CD4-positive, alpha-beta T cell treated with Interferon gamma for 1 hour (primary cell): ENCODE results near the gene CENPF.
"Not testable (repeated sequence)": the region's sequence is repeated elsewhere in the genome, so short reads cannot be mapped to it uniquely, and the experiment has no call there.

Experiments used
- DNase-seq: peaks from one replicate; pipeline ENCODE4 v3.0.0-alpha.2; 2020

The CENPF gene

GRCh38 chr1:214602764-214603657, at the start of gene CENPF:
Gene CENPF (plus strand): TSS chr1:214603195. CDS start chr1:214613755, 10,560 bp downstream.
- DNase-seq: peak; percentile 95

- no peak for DNase-seq
Observed at GRCh38 chr1:214557952-214558735, 44.9 kb upstream of the CENPF start.

- no peak for DNase-seq
Observed at GRCh38 chr1:214563881-214564280, 39.1 kb upstream of the CENPF start.

- DNase-seq: no peak
Observed at GRCh38 chr1:214565310-214565709, 37.7 kb upstream of the CENPF start.

GRCh38 chr1:214566158-214567104, 36.6 kb upstream of the CENPF start:
- no peak for DNase-seq

GRCh38 chr1:214567481-214567980, 35.5 kb upstream of the CENPF start:
- no peak for DNase-seq

- no peak for DNase-seq
Observed at GRCh38 chr1:214568328-214568727, 34.7 kb upstream of the CENPF start.

GRCh38 chr1:214569357-214570004, 33.5 kb upstream of the CENPF start:
- no peak for DNase-seq

- DNase-seq: no peak
Observed at GRCh38 chr1:214570442-214570841, 32.6 kb upstream of the CENPF start.

GRCh38 chr1:214571281-214571680, 31.7 kb upstream of the CENPF start:
- no peak for DNase-seq

GRCh38 chr1:214573386-214574318, 29.3 kb upstream of the CENPF start:
- no peak for DNase-seq

- DNase-seq: no peak
Observed at GRCh38 chr1:214574598-214575411, 28.2 kb upstream of the CENPF start.

GRCh38 chr1:214576120-214576519, 26.9 kb upstream of the CENPF start:
- not testable (repeated sequence) for DNase-seq

- DNase-seq: no peak
Observed at GRCh38 chr1:214579183-214579582, 23.8 kb upstream of the CENPF start.

GRCh38 chr1:214581785-214582184, 21.2 kb upstream of the CENPF start:
- DNase-seq: no peak

GRCh38 chr1:214582289-214582891, 20.6 kb upstream of the CENPF start:
- DNase-seq: no peak

GRCh38 chr1:214583113-214583512, 19.9 kb upstream of the CENPF start:
- DNase-seq: no peak

- DNase-seq: no peak
Observed at GRCh38 chr1:214583824-214584554, 19.0 kb upstream of the CENPF start.
